GM12878 (cell line): ENCODE results near the gene TPCN2. TPM values are rescaled to one million over a fixed set of nuclear protein-coding genes. Genes with fewer than 3 reads are reported as not detected.

Source experiments
- ATAC-seq: fragments of 200-7000 bp; cut with Tn5 transposase; 3 replicates; pipeline ENCODE4 v1.9.1; 2020; ENCODE audit warnings: mild to moderate bottlenecking, moderate library complexity
- BruUV-seq: library from RNA; stranded (reverse); fragments of 400-500 nt; replicated peaks from 2 replicates; lab custom pipeline; 2021; lab: Mats Ljungman, UMichigan
- CTCF ChIA-PET: fragments of 300-600 bp; sonication (Branson Sonifier 250); formaldehyde crosslinking; extraction: SDS; loops from one replicate; lab custom pipeline; 2021; ENCODE audit warnings: inconsistent platforms; lab: Yijun Ruan, JAX
- POLR2A ChIA-PET: fragments of 350-600 bp; formaldehyde crosslinking; extraction: SDS; loops from one replicate; lab custom pipeline; 2021; ENCODE audit warnings: inconsistent platforms; lab: Charles Lee
- RAD21 ChIA-PET: fragments of 300-600 bp; sonication (Branson Sonifier 250); formaldehyde crosslinking; loops from one replicate; lab custom pipeline; 2023; ENCODE audit warnings: antibody characterized with exemption; ENCODE audit not compliant: unreplicated experiment; lab: Charles Lee
- SMC1A ChIA-PET: fragments of 300-600 bp; sonication (Branson Sonifier 250); formaldehyde crosslinking; loops from one replicate; lab custom pipeline; 2023; ENCODE audit not compliant: unreplicated experiment, uncharacterized antibody; lab: Charles Lee
- DNase-seq: peaks from one replicate; pipeline ENCODE4 v3.0.0-alpha.2; 2011; ENCODE audit warnings: low read depth, low spot score
- FAIRE-seq: peaks from 3 replicates; lab custom pipeline; 2011; peaks lifted over from hg19 to GRCh38; lab: Jason Lieb, UNC
- H2AFZ ChIP-seq: 2 replicates; pipeline ENCODE4 v1.6.0; 2011; ENCODE audit warnings: low read depth, low read length, control low read depth; ENCODE audit not compliant: control insufficient read depth
- H3K27ac ChIP-seq: 2 replicates; pipeline ENCODE4 v1.5.1; 2011; ENCODE audit warnings: control low read depth; ENCODE audit not compliant: control insufficient read depth, insufficient read depth
- H3K27me3 ChIP-seq, 2 experiments: replicated peaks in 1 of 2; 2 replicates each; pipeline versions ENCODE4 v1.6.0 to v1.6.1; 2011; ENCODE audit warnings: low read length in 1 of 2; ENCODE audit not compliant: control insufficient read depth in 2 of 2, insufficient read depth in 2 of 2
- H3K36me3 ChIP-seq, 2 experiments: 2 replicates each; pipeline ENCODE4 v1.5.1; 2011; ENCODE audit warnings: low read length in 1 of 2; ENCODE audit not compliant: control insufficient read depth in 2 of 2, insufficient read depth in 2 of 2
- H3K4me1 ChIP-seq: 2 replicates; pipeline ENCODE4 v1.6.1; 2011; ENCODE audit warnings: mild to moderate bottlenecking, low read length, moderate library complexity, mixed read lengths; ENCODE audit not compliant: control insufficient read depth, insufficient read depth
- H3K4me2 ChIP-seq: 2 replicates; pipeline ENCODE4 v1.6.0; 2011; ENCODE audit warnings: control low read depth; ENCODE audit not compliant: control insufficient read depth, insufficient read depth
- H3K4me3 ChIP-seq: fragments of 200-600 bp; sonication (generic); 2 replicates; pipeline ENCODE4 v1.5.1; 2016
- H3K79me2 ChIP-seq: 2 replicates; pipeline ENCODE4 v1.6.0; 2011; ENCODE audit warnings: low read length; ENCODE audit not compliant: control insufficient read depth, insufficient read depth
- H3K9ac ChIP-seq: 2 replicates; pipeline ENCODE4 v1.8.0; 2011; ENCODE audit warnings: low read length, control low read depth, mixed read lengths; ENCODE audit not compliant: control insufficient read depth, insufficient read depth
- H3K9me3 ChIP-seq: replicated peaks from 3 replicates; pipeline ENCODE4 v1.5.1; 2011; ENCODE audit warnings: mild to moderate bottlenecking, low read length; ENCODE audit not compliant: control insufficient read depth, insufficient read depth
- H4K20me1 ChIP-seq: 2 replicates; pipeline ENCODE4 v1.6.0; 2011; ENCODE audit not compliant: control insufficient read depth, insufficient read depth
- ATF2 ChIP-seq: IDR thresholded peaks from 2 replicates; pipeline ENCODE4 v1.6.1; 2012; ENCODE audit warnings: low read length, inconsistent platforms
- ATF7 ChIP-seq: fragments of 450-650 bp; IDR thresholded peaks from 2 replicates; pipeline ENCODE4 v1.6.1; 2016; ENCODE audit warnings: low read depth, mild to moderate bottlenecking
- CHD4 ChIP-seq: fragments of 200-600 bp; sonication (generic); IDR thresholded peaks from 2 replicates; pipeline ENCODE4 v1.6.1; 2016; ENCODE audit warnings: mild to moderate bottlenecking
- CUX1 ChIP-seq: IDR thresholded peaks from 2 replicates; pipeline ENCODE4 v1.6.1; 2012; ENCODE audit warnings: improper control_type of control experiment, low read depth, low read length; ENCODE audit not compliant: insufficient replicate concordance
- EED ChIP-seq: sonication (generic); IDR thresholded peaks from 2 replicates; pipeline ENCODE4 v1.6.1; 2016; ENCODE audit warnings: antibody characterized with exemption, low read depth
- ELK1 ChIP-seq: IDR thresholded peaks from 2 replicates; pipeline ENCODE4 v1.6.1; 2012; ENCODE audit warnings: low read depth, low read length, improper control_type of control experiment
- HDAC6 ChIP-seq: fragments of 200-600 bp; sonication (generic); IDR thresholded peaks from one replicate; pipeline ENCODE4 v1.8.0; 2017; ENCODE audit warnings: antibody characterized with exemption; ENCODE audit not compliant: unreplicated experiment
- LARP7 ChIP-seq: fragments of 450-650 bp; IDR thresholded peaks from 2 replicates; pipeline ENCODE4 v1.6.1; 2017; ENCODE audit warnings: mild to moderate bottlenecking
- MTA3 ChIP-seq: IDR thresholded peaks from 2 replicates; pipeline ENCODE4 v1.6.1; 2012; ENCODE audit warnings: low read length, inconsistent platforms, borderline replicate concordance
- MYC ChIP-seq: IDR thresholded peaks from 2 replicates; pipeline ENCODE4 v1.6.1; 2011; ENCODE audit warnings: mild to moderate bottlenecking, low read length, moderate library complexity, inconsistent platforms; ENCODE audit not compliant: insufficient read depth, insufficient replicate concordance, insufficient read length, severe bottlenecking
- NBN ChIP-seq: fragments of 450-650 bp; IDR thresholded peaks from 2 replicates; pipeline ENCODE4 v1.6.1; 2016
- NR2F1 ChIP-seq: fragments of 450-650 bp; conservative IDR thresholded peaks from 2 replicates; pipeline ENCODE4 v1.6.1; 2017; ENCODE audit warnings: mild to moderate bottlenecking
- RFX5 ChIP-seq: IDR thresholded peaks from 2 replicates; pipeline ENCODE4 v1.6.1; 2011; ENCODE audit warnings: low read depth, low read length, improper control_type of control experiment
- WGBS: methylation state at CpG from one replicate; pipeline ENCODE4 v1.1.6; 2016; ENCODE audit warnings: low lambda C conversion rate; ENCODE audit not compliant: insufficient replicate concordance, insufficient coverage; ENCODE audit errors: missing lambda C conversion rate; 5-methylcytosine and 5-hydroxymethylcytosine counted together
- in situ Hi-C: fragments of 300-500 bp; cut with MboI; formaldehyde crosslinking; loops from 9 replicates; pipeline ENCODE4 v1.14.3; 2018; ENCODE audit warnings: mixed read lengths
- intact Hi-C: fragments of 100-400 bp; cut with micrococcal nuclease; formaldehyde crosslinking; loops from one replicate; pipeline ENCODE4 v1.14.2; 2022; ENCODE audit not compliant: unreplicated experiment
- polyA plus RNA-seq, 11 experiments: library from polyadenylated mRNA; depleted of rRNA in 4 of 11; unstranded in 6 of 11; stranded (reverse) in 5 of 11; fragments of >200 nt; fragmentation: Nextera tagmentation in 4 of 11; fragmentation: Illumina TruSeq in 1 of 11; extraction: Ambion mirVana in 4 of 11; extraction: Trizol in 1 of 11; gene quantifications; 1 replicate in 1 of 11; 2 replicates in 10 of 11; pipeline versions ENCODE4 v1.2.1 to v1.2.3, GENCODE V29; 2011 to 2016; ENCODE audit warnings: inconsistent platforms in 2 of 11, missing spikeins in 2 of 11, low read depth in 1 of 11
- total RNA-seq, 4 experiments: library from RNA; depleted of rRNA in 3 of 4; stranded (reverse); fragments of >200 nt in 3 of 4; fragmentation: Illumina TruSeq in 1 of 4; extraction: Trizol in 1 of 4; gene quantifications; 2 replicates each; pipeline versions ENCODE4 v1.2.1 to v1.2.3, GENCODE V29; 2013 to 2021

Gene TPCN2
- total and polyA plus RNA-seq, 10 of the 15 experiments (the other 5 are each of a cell fraction or from before 2014, with no cell fraction given) = 1.7 to 18.4 (median 8.4) TPM

GRCh38 chr11:69111624-69112542 is 63.2 kb downstream of the TPCN2 start (continued):
- no peak for TF ChIP-seq CUX1
- TF ChIP-seq EED = no peak
- TF ChIP-seq RFX5 = no peak
- TF ChIP-seq LARP7 = no peak
- no peak for TF ChIP-seq CHD4

- no peak overlapping the region for H2AFZ ChIP-seq
- no peak overlapping the region for H3K27ac ChIP-seq
- BruUV-seq = no TSS peak
- H3K27me3 ChIP-seq = no peaks in the 10 kb centered on the region; a peak in 1 of 4 replicates
- ChIA-PET RAD21 (no interaction called here), SMC1A (interaction anchor here (1.3 kb wide), 1 partner anchor 14 kb away, joined by 4 read pairs; no protein-coding TSS in a partner anchor), CTCF (no interaction called here), POLR2A (no interaction called here)
- no peak overlapping the region for H3K4me2 ChIP-seq
- no peaks in the 10 kb centered on the region for H3K36me3 ChIP-seq
- FAIRE-seq (no peak), DNase-seq (no peak), ATAC-seq (no peak)
- no peaks in the 10 kb centered on the region for H4K20me1 ChIP-seq
- no peaks in the 10 kb centered on the region; the same call in 1 of the 3 replicates for H3K9me3 ChIP-seq
- 28% methylated on average over 10 of the region's 10 CpGs for WGBS
- H3K9ac ChIP-seq = no peak overlapping the region
- intact Hi-C loops (no loop called here), in situ Hi-C loops (no loop called here)
- H3K4me1 ChIP-seq = no peaks in the 10 kb centered on the region
- no peak overlapping the region for H3K4me3 ChIP-seq
- H3K79me2 ChIP-seq = no peaks in the 10 kb centered on the region
- TF ChIP-seq ATF7 = no peak
- TF ChIP-seq NR2F1 = no peak
- TF ChIP-seq NBN = no peak
- no peak for TF ChIP-seq MYC
- TF ChIP-seq ELK1 = no peak
- TF ChIP-seq HDAC6 = no peak
- no peak for TF ChIP-seq RFX5
- TF ChIP-seq ATF2 = no peak
- no peak for TF ChIP-seq MTA3
Measured at GRCh38 chr11:69113226-69113625, 64.5 kb downstream of the TPCN2 start.
